Measurements from ENCODE around the gene CAPN11.

Gene CAPN11

GRCh38 chr6:44185953-44186634 lies 27.5 kb downstream of the CAPN11 start:
- H3K27ac ChIP-seq = no peak overlapping the region
- TF ChIP-seq CTCF (conservative IDR thresholded peaks at IDR 0.05) = no peak

DNA sequence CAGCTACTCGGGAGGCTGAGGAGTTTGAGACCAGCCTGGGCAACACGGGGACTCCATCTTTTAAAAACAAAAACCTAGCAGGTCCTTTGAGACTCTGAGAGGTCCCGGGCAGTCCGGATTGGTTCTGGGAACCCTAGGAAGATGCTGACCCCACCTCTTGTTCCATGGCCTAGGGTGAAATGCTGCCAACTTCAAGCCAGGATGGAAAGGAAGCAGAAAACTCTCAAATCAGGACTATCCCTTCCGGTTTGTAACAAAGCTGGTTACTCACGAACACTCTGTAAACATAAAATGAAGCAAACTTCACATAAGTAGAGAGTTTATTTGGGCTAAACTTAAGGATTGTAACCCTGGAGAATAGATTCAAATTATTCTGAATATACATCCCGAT lies 28.0 kb downstream of the CAPN11 start:
- H3K27ac ChIP-seq = no peak overlapping the region
- no peak for TF ChIP-seq CTCF (conservative IDR thresholded peaks at IDR 0.05)

GRCh38 chr6:44188819-44189218 lies 30.2 kb downstream of the CAPN11 start:
- no peak overlapping the region for H3K27ac ChIP-seq
- TF ChIP-seq CTCF (conservative IDR thresholded peaks at IDR 0.05) = no peak

DNA sequence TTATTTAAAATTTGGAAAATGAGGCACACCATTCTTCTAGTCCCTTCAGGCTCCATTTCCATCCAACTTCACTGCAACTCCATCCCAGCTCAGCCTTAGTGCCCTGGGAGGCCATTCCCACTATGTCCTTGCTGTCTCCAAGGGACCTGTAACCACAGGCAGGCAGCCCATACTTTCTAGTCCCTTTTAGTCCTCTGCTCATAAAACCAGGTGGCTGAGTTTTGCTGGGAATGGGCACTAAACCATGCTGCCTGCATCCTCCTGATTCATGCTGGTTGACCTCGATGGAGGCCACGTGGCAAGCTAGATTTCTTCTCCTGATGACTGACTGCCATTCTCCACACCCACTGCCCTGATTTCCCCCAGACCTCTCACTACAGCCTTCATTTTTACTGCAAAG lies 30.6 kb downstream of the CAPN11 start:
- no peak for TF ChIP-seq CTCF (conservative IDR thresholded peaks at IDR 0.05)

DNA sequence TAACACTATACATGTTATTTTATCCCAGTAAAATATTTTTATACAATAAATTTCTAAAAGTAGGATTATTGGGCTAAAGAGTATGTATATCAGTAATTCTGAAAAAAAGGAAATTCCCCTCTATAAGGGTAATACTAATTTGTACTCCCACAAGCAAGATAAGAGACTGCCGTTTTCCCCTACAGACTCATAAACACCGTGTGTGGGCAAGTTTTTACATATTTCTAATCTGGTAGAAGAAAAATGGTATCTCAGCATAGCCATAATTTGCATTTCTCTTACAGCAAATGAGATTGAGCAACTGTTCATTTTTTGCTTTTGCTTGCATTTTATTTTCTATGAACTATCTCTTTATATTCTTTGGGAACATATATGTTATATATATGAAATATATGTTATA lies 32.1 kb downstream of the CAPN11 start:
- H3K27ac ChIP-seq = no peak overlapping the region
- TF ChIP-seq CTCF (conservative IDR thresholded peaks at IDR 0.05) = no peak

More for the DNA sequence above, 30.6 kb downstream of the CAPN11 start:
- H3K27ac ChIP-seq = no peak overlapping the region

GRCh38 chr6:44192428-44193041 lies 33.9 kb downstream of the CAPN11 start:
- H3K27ac ChIP-seq = no peak overlapping the region
- TF ChIP-seq CTCF (conservative IDR thresholded peaks at IDR 0.05) = no peak

- no peak overlapping the region for H3K27ac ChIP-seq
- TF ChIP-seq CTCF (conservative IDR thresholded peaks at IDR 0.05) = no peak
These were observed 34.8 kb downstream of the CAPN11 start for GRCh38 chr6:44193307-44193910.

Data from VCaP (cell line).